ENCODE data around the gene RFXAP. TPM values are rescaled to one million over a fixed set of nuclear protein-coding genes. Genes with fewer than 3 reads are reported as not detected.

Gene RFXAP
- total and polyA plus RNA-seq, 2 donors (not counting 1 experiment from before 2014, with no cell fraction given) = 1.8 to 4.6 TPM

- Histone ChIP-seq H3K9me3 (ENCODE audit: control insufficient read depth, insufficient read depth, low read depth, low read length) (no peaks in the 10 kb centered on the region), H3K79me2 (ENCODE audit: control insufficient read depth, insufficient read depth, low read length) (no peaks in the 10 kb centered on the region), H2AFZ (ENCODE audit: low read length) (no peak overlapping the region), H3K27ac (ENCODE audit: insufficient read depth, low read length) (no peak overlapping the region), H4K20me1 (ENCODE audit: control insufficient read depth, extremely low read depth, insufficient read depth, low read length) (no peaks in the 10 kb centered on the region), H3K4me1 (ENCODE audit: control insufficient read depth, extremely low read depth, insufficient read depth, low read length) (no peaks in the 10 kb centered on the region), H3K9ac (ENCODE audit: insufficient read depth, low read length) (no peak overlapping the region), H3K36me3 (ENCODE audit: control insufficient read depth, insufficient read depth, low read length) (no peaks in the 10 kb centered on the region), H3K27me3 (ENCODE audit: control insufficient read depth, insufficient read depth, low read length) (no peaks in the 10 kb centered on the region), H3K4me3 (replicated peaks in 1 of 4; ENCODE audit: control extremely low read depth in 1 of 4, insufficient read depth in 1 of 4, low read depth in 3 of 4, low read length in 4 of 4) (no peak overlapping the region), H3K4me2 (ENCODE audit: extremely low read depth, insufficient read depth, low read length) (no peak overlapping the region)
- no peak for TF ChIP-seq EZH2 (IDR thresholded peaks at IDR 0.05; ENCODE audit: low read length, missing control alignments)
- TF ChIP-seq, protein P1, sequence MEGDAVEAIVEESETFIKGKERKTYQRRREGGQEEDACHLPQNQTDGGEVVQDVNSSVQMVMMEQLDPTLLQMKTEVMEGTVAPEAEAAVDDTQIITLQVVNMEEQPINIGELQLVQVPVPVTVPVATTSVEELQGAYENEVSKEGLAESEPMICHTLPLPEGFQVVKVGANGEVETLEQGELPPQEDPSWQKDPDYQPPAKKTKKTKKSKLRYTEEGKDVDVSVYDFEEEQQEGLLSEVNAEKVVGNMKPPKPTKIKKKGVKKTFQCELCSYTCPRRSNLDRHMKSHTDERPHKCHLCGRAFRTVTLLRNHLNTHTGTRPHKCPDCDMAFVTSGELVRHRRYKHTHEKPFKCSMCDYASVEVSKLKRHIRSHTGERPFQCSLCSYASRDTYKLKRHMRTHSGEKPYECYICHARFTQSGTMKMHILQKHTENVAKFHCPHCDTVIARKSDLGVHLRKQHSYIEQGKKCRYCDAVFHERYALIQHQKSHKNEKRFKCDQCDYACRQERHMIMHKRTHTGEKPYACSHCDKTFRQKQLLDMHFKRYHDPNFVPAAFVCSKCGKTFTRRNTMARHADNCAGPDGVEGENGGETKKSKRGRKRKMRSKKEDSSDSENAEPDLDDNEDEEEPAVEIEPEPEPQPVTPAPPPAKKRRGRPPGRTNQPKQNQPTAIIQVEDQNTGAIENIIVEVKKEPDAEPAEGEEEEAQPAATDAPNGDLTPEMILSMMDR (conservative IDR thresholded peaks at IDR 0.05 in 1 of 2, IDR thresholded peaks at IDR 0.05 in 1 of 2; ENCODE audit: low read depth in 1 of 2, low read length in 2 of 2) = no peak
- no peak for DNase-seq (ENCODE audit: low read depth in 2 of 2)
Measured at GRCh38 chr13:36862722-36863121, 43.7 kb downstream of the RFXAP start.

DNA sequence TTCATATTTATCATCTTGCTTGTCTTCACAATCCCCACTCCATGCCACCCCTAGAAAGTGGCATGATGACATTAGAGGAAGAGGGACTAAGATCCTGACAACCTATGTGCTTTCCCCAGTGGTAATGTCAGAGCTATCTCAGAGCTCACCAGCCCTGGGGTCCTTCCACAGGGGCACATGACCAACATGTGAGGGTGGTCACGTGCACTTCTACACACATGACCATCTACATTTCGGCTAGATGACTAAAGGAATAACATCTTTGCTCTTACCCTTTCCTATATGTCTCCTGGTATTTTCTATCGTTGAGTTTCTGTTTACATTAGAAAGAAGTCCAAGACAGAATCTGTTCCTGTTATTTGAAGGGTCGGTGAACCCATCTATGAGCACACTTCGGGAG lies 46.2 kb downstream of the RFXAP start:
- Histone ChIP-seq H3K9me3 (ENCODE audit: control insufficient read depth, insufficient read depth, low read depth, low read length) (no peaks in the 10 kb centered on the region), H3K36me3 (ENCODE audit: control insufficient read depth, insufficient read depth, low read length) (no peaks in the 10 kb centered on the region), H3K27ac (ENCODE audit: insufficient read depth, low read length) (no peak overlapping the region), H3K4me1 (ENCODE audit: control insufficient read depth, extremely low read depth, insufficient read depth, low read length) (no peaks in the 10 kb centered on the region), H2AFZ (ENCODE audit: low read length) (no peak overlapping the region), H3K4me3 (replicated peaks in 1 of 4; ENCODE audit: control extremely low read depth in 1 of 4, insufficient read depth in 1 of 4, low read depth in 3 of 4, low read length in 4 of 4) (no peak overlapping the region), H4K20me1 (ENCODE audit: control insufficient read depth, extremely low read depth, insufficient read depth, low read length) (no peaks in the 10 kb centered on the region), H3K9ac (ENCODE audit: insufficient read depth, low read length) (no peak overlapping the region), H3K27me3 (ENCODE audit: control insufficient read depth, insufficient read depth, low read length) (no peaks in the 10 kb centered on the region), H3K4me2 (ENCODE audit: extremely low read depth, insufficient read depth, low read length) (no peak overlapping the region), H3K79me2 (ENCODE audit: control insufficient read depth, insufficient read depth, low read length) (no peaks in the 10 kb centered on the region)
- DNase-seq (ENCODE audit: low read depth in 2 of 2) = no peak
- TF ChIP-seq, protein P1 (conservative IDR thresholded peaks at IDR 0.05 in 1 of 2, IDR thresholded peaks at IDR 0.05 in 1 of 2; ENCODE audit: low read depth in 1 of 2, low read length in 2 of 2) = no peak
- TF ChIP-seq EZH2 (IDR thresholded peaks at IDR 0.05; ENCODE audit: low read length, missing control alignments) = no peak

GRCh38 chr13:36866232-36866631 lies 47.2 kb downstream of the RFXAP start:
- H3K9me3 ChIP-seq (ENCODE audit: control insufficient read depth, insufficient read depth, low read depth, low read length) = no peaks in the 10 kb centered on the region
- no peak overlapping the region for H3K4me2 ChIP-seq (ENCODE audit: extremely low read depth, insufficient read depth, low read length)
- H3K27me3 ChIP-seq (ENCODE audit: control insufficient read depth, insufficient read depth, low read length) = no peaks in the 10 kb centered on the region

More at GRCh38 chr13:36866232-36866631, 47.2 kb downstream of the RFXAP start:
- Histone ChIP-seq H3K9ac (ENCODE audit: insufficient read depth, low read length) (no peak overlapping the region), H3K79me2 (ENCODE audit: control insufficient read depth, insufficient read depth, low read length) (no peaks in the 10 kb centered on the region), H3K4me3 (replicated peaks in 1 of 4; ENCODE audit: control extremely low read depth in 1 of 4, insufficient read depth in 1 of 4, low read depth in 3 of 4, low read length in 4 of 4) (no peak overlapping the region), H3K4me1 (ENCODE audit: control insufficient read depth, extremely low read depth, insufficient read depth, low read length) (no peaks in the 10 kb centered on the region), H3K27ac (ENCODE audit: insufficient read depth, low read length) (no peak overlapping the region), H4K20me1 (ENCODE audit: control insufficient read depth, extremely low read depth, insufficient read depth, low read length) (no peaks in the 10 kb centered on the region), H3K36me3 (ENCODE audit: control insufficient read depth, insufficient read depth, low read length) (no peaks in the 10 kb centered on the region), H2AFZ (ENCODE audit: low read length) (no peak overlapping the region)
- TF ChIP-seq, protein P1 (conservative IDR thresholded peaks at IDR 0.05 in 1 of 2, IDR thresholded peaks at IDR 0.05 in 1 of 2; ENCODE audit: low read depth in 1 of 2, low read length in 2 of 2) = no peak
- no peak for TF ChIP-seq EZH2 (IDR thresholded peaks at IDR 0.05; ENCODE audit: low read length, missing control alignments)
- no peak for DNase-seq (ENCODE audit: low read depth in 2 of 2)
